ENCODE data around the gene EXOC4.

GRCh38 chr7:134031835-134032617, 779.1 kb downstream of the EXOC4 start:
- TF ChIP-seq, protein P1, sequence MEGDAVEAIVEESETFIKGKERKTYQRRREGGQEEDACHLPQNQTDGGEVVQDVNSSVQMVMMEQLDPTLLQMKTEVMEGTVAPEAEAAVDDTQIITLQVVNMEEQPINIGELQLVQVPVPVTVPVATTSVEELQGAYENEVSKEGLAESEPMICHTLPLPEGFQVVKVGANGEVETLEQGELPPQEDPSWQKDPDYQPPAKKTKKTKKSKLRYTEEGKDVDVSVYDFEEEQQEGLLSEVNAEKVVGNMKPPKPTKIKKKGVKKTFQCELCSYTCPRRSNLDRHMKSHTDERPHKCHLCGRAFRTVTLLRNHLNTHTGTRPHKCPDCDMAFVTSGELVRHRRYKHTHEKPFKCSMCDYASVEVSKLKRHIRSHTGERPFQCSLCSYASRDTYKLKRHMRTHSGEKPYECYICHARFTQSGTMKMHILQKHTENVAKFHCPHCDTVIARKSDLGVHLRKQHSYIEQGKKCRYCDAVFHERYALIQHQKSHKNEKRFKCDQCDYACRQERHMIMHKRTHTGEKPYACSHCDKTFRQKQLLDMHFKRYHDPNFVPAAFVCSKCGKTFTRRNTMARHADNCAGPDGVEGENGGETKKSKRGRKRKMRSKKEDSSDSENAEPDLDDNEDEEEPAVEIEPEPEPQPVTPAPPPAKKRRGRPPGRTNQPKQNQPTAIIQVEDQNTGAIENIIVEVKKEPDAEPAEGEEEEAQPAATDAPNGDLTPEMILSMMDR (IDR thresholded peaks at IDR 0.05), result no peak
- TF ChIP-seq POLR2A (IDR thresholded peaks at IDR 0.05), result no peak
